Choroid plexus epithelial cell (primary cell): ENCODE results near the gene MYOZ2.

Experiments used
- DNase-seq: peaks from one replicate; pipeline ENCODE4 v3.0.0-alpha.2; 2010; ENCODE audit warnings: low read depth
- H3K4me3 ChIP-seq: 2 replicates; pipeline ENCODE4 v1.5.1; 2011; ENCODE audit warnings: low read depth, mild to moderate bottlenecking, control low read depth, low read length, moderate library complexity
- CTCF ChIP-seq: conservative IDR thresholded peaks from 2 replicates; pipeline ENCODE4 v1.5.1; 2011; ENCODE audit warnings: low read depth, mild to moderate bottlenecking, control low read depth, inconsistent platforms, low read length, moderate library complexity

Gene MYOZ2

GRCh38 chr4:119233750-119234149, 98.1 kb downstream of the MYOZ2 start:
- no peak for TF ChIP-seq CTCF
- DNase-seq: no peak
- H3K4me3 ChIP-seq: no peak overlapping the region

DNA sequence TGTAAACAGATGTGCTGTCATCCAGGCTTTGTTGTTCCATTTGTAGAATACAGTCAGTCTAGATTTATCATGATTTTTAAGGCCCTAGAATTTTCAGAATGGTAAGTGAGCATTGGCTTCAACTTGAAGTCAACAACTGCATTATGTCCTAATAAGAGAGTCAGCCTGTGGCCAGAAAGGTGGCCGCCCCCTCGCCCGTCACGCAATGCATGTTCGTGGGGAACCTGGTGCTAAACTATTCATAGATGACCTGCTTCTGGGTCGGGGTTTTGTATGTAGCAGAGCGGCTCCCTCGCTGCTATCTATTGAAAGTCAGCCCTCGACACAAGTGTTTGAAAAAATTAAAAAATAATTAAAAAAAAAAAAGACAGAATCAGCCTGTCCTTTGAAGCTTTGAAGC, 101.6 kb downstream of the MYOZ2 start:
- no peak overlapping the region for H3K4me3 ChIP-seq
- no peak for TF ChIP-seq CTCF
- no peak for DNase-seq
